Muscle of leg (tissue), 11 donors: ENCODE results near the gene DENND4B. TPM values are rescaled to one million over a fixed set of nuclear protein-coding genes. Genes with fewer than 3 reads are reported as not detected.

Experiments
- DNase-seq: peaks from one replicate; pipeline ENCODE4 v3.0.0; 2013
- H3K27ac ChIP-seq: one replicate; pipeline ENCODE4 v1.5.1; 2013; ENCODE audit warnings: mild to moderate bottlenecking, low read length, control low read depth
- H3K27me3 ChIP-seq: one replicate; pipeline ENCODE4 v1.6.1; 2013; ENCODE audit warnings: low read length; ENCODE audit not compliant: control insufficient read depth, insufficient read depth
- H3K36me3 ChIP-seq: one replicate; pipeline ENCODE4 v1.6.1; 2013; ENCODE audit warnings: low read length; ENCODE audit not compliant: control insufficient read depth, insufficient read depth
- H3K4me1 ChIP-seq: one replicate; pipeline ENCODE4 v1.6.1; 2013; ENCODE audit warnings: low read length; ENCODE audit not compliant: control insufficient read depth, insufficient read depth
- H3K4me3 ChIP-seq: one replicate; pipeline ENCODE4 v1.5.1; 2013; ENCODE audit warnings: low read length, control low read depth
- H3K9me3 ChIP-seq: replicated peaks from 2 replicates; pipeline ENCODE4 v1.6.1; 2013; ENCODE audit warnings: low read depth, low read length; ENCODE audit not compliant: control insufficient read depth
- WGBS: methylation state at CpG from one replicate; pipeline ENCODE4 v1.1.5; 2013; ENCODE audit warnings: missing lambda C conversion rate; ENCODE audit not compliant: insufficient coverage; 5-methylcytosine and 5-hydroxymethylcytosine counted together
- polyA plus RNA-seq, 8 donors: library from polyadenylated mRNA; unstranded; fragments of 120-200 nt; gene quantifications; one replicate each; pipeline versions ENCODE4 v1.2.1 to v1.2.3, GENCODE V29; 2013; ENCODE audit warnings: inconsistent platforms in 1 of 8, low replicate concordance in 1 of 8; ENCODE audit not compliant: insufficient read length in 8 of 8, insufficient read depth in 1 of 8
- total RNA-seq: library from RNA; stranded (reverse); fragments of 120-200 nt; gene quantifications from one replicate; pipeline ENCODE4 v1.2.4, GENCODE V29; 2013

Gene DENND4B
- total and polyA plus RNA-seq, 9 donors, result 11.8 to 35.7 (median 28.1) TPM

DNA sequence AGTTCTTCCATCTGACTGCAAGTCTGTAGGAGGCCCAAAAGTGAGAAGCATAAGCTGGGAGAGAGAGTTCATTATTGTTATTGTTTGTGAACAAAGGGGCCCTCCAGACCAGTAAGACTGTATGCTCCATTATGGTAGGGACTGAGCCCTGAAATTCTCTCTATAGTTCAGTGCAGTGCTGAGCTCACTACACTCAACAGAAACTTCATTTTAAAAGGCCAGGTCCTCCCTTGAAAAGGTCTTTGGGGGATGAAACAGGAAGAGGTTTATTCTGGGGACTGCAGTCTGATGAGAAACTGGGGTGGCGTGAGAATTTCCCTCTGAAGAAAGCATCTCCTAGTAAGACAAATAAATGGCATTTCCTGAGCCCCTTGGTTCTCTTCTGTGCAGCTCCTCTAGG is 18.3 kb downstream of the DENND4B start:
- H3K4me3 ChIP-seq, result no peak overlapping the region
- H3K27me3 ChIP-seq, result no peaks in the 10 kb centered on the region
- WGBS, result 83% methylated on average over 1 of the region's 1 CpG
- peak overlapping the region; percentile 7 for H3K27ac ChIP-seq
- peaks cover 32% of the 10 kb centered on the region for H3K36me3 ChIP-seq
- H3K9me3 ChIP-seq, result no peaks in the 10 kb centered on the region
- no peak for DNase-seq
- peaks cover 12% of the 10 kb centered on the region for H3K4me1 ChIP-seq

DNA sequence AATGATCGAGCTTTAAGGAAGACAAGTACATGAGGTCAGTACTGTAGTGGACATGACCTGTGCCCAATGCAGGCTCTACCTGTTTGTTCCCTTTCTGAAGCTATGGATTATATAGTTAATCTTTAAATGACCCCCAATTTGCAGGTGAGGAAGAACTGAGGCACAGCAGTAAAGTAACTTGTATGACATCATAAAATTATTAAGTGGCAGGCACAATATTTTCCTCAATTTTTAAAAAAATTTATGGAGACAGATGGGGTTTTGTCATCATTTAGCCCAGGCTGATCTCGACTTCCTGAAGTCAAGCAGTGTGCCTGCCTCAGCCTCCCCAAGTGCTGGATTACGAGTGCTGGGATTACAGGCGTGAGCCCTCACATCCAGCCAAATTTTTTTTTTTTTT is 20.1 kb downstream of the DENND4B start:
- H3K4me3 ChIP-seq, result no peak overlapping the region
- H3K27ac ChIP-seq, result no peak overlapping the region
- peaks cover 17% of the 10 kb centered on the region for H3K4me1 ChIP-seq
- no peaks in the 10 kb centered on the region for H3K9me3 ChIP-seq
- DNase-seq, result no peak
- no CpG with 5 or more reads among the region's 4 CpGs for WGBS
- no peaks in the 10 kb centered on the region for H3K27me3 ChIP-seq
- H3K36me3 ChIP-seq, result peaks cover 18% of the 10 kb centered on the region

DNA sequence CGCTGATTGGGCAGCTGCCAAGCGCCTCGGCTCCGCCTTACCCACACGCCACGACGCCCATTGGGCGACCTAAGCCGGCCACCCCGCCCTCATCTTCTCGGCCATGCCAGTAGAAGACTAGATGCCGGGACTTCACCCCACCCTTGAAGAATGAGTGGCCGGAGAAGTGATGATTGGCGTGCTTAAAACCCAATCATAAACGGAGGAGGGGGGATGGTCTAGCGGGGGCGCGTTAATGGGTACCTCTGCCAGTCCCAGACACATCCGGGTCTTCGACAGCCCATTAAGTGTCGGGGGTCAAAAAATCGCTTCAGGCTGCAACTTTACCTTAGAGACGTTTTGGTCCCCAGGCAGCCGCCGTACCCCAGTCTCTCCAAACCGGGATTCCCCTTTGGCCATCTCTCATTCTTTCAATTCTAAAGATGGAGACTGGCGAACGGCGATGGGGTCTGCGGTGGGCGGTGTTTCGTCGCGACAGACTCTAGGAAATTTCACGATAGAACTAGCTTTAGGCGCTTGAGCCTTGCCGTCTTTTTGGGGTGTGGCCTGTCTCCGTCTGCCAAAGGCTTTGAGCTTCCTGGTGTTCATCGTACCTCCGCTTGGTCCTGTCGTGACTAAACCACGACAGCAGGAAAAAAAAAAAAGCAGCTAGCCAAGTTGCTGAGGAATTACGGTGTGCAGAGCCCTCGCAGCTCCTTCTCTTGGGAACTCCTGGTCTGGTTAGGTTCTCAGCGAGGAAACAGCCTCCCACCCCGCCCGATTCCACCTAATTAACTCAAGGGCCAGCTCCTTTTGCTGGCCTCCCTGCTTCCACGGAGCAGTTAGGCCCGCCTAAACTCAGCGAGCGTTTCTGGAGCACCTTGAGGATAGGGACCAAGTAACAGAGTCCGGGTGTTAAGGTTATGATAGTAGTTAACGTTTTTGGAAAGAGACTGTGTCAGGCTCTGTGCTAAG is 23.3 kb downstream of the DENND4B start, which contains the start of gene GATAD2B:
TSS of gene GATAD2B (minus strand) at position 1 of the 954 bp plus-strand sequence. CDS start 94,625 bp downstream, outside the sequence.
- H3K27ac ChIP-seq, result peak within 1 kb of the TSS; percentile 94
- DNase-seq, result peak; percentile 100
- WGBS, result under 1% methylated on average over 30 of the region's 53 CpGs
- no peaks in the 10 kb centered on the region for H3K9me3 ChIP-seq
- peaks cover 3% of the 10 kb centered on the region for H3K36me3 ChIP-seq
- no peaks in the 10 kb centered on the region for H3K27me3 ChIP-seq
- H3K4me1 ChIP-seq, result peaks cover 32% of the 10 kb centered on the region
- H3K4me3 ChIP-seq, result peak within 1 kb of the TSS; percentile 76

GRCh38 chr1:153922076-153922971 is 24.2 kb downstream of the DENND4B start:
- H3K9me3 ChIP-seq, result no peaks in the 10 kb centered on the region
- no peaks in the 10 kb centered on the region for H3K27me3 ChIP-seq
- peak overlapping the region; percentile 76 for H3K4me3 ChIP-seq
- peak; percentile 71 for DNase-seq
- H3K27ac ChIP-seq, result peak overlapping the region; percentile 82
- H3K4me1 ChIP-seq, result peaks cover 32% of the 10 kb centered on the region
- WGBS, result 2% methylated on average over 17 of the region's 86 CpGs
- H3K36me3 ChIP-seq, result peaks cover 7% of the 10 kb centered on the region

DNA sequence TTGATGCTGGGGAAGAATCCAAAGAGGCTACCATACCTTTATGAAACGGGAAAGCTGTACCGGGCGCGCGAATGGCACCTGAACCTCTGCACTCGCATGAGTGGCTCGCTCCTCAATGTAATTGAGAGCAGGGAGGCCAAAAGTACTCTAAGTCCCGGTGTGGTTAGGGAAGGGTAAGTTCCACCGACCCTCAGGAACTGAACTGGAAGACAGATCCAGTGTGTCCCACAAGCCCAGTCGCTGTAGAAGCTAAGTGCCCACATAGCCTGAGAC is 24.8 kb downstream of the DENND4B start:
- peak overlapping the region; percentile 66 for H3K27ac ChIP-seq
- H3K27me3 ChIP-seq, result no peaks in the 10 kb centered on the region
- peaks cover 32% of the 10 kb centered on the region for H3K4me1 ChIP-seq
- peak overlapping the region; percentile 76 for H3K4me3 ChIP-seq
- DNase-seq, result no peak
- peaks cover 7% of the 10 kb centered on the region for H3K36me3 ChIP-seq
- WGBS, result 0% methylated on average over 8 of the region's 10 CpGs
- no peaks in the 10 kb centered on the region for H3K9me3 ChIP-seq

DNA sequence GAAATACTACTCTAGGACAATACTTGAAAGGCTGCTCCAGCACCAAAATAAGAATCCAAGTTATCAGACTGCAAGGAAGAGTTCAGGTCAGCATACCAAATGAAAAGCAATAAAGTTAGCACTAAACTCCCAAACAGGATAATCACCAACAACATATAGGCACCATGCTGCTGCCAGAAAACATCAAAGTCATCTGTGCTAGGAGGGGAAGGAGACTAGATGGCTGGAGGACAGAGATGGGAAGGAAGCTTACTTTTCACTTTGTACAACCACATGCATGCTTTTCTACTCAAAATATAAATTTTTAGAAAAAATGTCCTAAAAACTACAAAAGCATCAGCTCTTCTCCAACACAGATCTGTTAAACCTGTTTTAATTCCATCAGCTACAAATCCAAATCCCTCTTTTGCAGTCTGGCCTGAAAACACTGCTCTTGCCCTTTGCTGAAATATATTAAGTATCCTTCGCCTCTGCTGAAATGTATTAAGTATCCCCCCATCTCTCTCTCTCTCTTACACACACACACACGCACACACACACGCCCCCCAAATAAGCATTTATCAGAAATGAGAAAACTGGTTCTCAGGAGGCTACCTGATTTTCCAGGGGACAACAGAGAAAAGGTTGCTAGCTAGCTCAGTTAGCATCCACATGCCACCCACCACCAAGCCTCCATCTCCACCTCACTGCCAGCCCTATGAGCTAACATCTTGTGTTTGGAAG is 25.3 kb downstream of the DENND4B start:
- Histone ChIP-seq H3K4me3 (peak overlapping the region; percentile 76), H3K9me3 (no peaks in the 10 kb centered on the region), H3K36me3 (peaks cover 7% of the 10 kb centered on the region), H3K27me3 (no peaks in the 10 kb centered on the region), H3K4me1 (peaks cover 32% of the 10 kb centered on the region), H3K27ac (no peak overlapping the region)
- no peak for DNase-seq
- 0% methylated on average over 1 of the region's 3 CpGs for WGBS

DNA sequence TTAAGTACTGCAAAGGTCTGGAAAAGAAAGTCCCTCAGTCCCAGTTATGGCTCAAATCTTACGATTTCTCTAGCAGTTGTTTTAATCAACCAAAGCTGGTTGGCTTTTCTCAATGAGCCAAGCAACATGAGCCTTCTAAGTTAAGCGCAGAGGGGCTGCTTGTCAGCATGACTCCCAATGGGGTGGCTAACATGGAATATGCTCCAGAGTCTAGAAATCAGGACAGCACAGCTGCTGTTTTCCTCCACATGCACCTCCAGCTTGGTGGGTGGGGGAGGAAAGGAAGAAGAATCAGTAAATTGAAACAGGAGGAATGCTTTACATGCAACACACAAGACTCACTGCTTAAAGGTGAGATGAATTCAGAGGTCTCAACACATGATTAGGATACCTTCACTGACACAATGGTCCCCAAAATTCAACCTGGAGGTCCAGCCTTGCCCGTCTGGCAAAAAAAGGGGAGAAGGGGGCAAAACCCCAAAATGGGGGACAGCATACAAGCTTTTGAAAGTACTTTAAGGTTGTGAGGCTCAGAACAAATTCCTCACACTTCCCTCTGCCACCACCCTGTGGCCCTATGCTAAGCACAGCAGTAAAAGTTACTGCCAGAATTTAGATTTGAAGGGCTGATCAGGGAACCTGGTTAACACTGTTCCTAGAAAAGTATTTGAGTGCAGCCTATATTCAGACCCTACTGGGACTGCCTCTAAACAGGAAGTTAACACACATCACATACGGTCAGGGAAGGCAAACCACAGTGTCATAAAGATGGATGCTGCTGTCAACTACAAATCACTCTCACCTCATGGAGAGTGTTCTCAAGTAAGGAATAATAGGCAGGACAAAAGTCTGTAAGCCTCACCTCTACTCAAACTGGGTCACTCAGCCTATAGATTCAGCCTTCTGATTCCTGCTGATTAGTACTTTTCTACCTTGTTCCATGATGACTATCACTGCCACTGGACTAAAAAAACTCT is 26.4 kb downstream of the DENND4B start:
- 0% methylated on average over 1 of the region's 4 CpGs for WGBS
- no peaks in the 10 kb centered on the region for H3K27me3 ChIP-seq
- H3K4me3 ChIP-seq, result no peak overlapping the region
- peaks cover 7% of the 10 kb centered on the region for H3K36me3 ChIP-seq
- no peaks in the 10 kb centered on the region for H3K9me3 ChIP-seq
- peaks cover 32% of the 10 kb centered on the region for H3K4me1 ChIP-seq
- DNase-seq, result no peak
- no peak overlapping the region for H3K27ac ChIP-seq

GRCh38 chr1:153916297-153916696 is 30.2 kb downstream of the DENND4B start:
- no peak for DNase-seq
- Histone ChIP-seq H3K36me3 (peaks cover 10% of the 10 kb centered on the region), H3K4me3 (no peak overlapping the region), H3K27me3 (no peaks in the 10 kb centered on the region), H3K27ac (no peak overlapping the region), H3K4me1 (peaks cover 18% of the 10 kb centered on the region), H3K9me3 (no peaks in the 10 kb centered on the region)
- WGBS, result no CpG with 5 or more reads among the region's 4 CpGs

GRCh38 chr1:153912349-153912748 is 34.2 kb downstream of the DENND4B start:
- no peak for DNase-seq
- Histone ChIP-seq H3K9me3 (no peaks in the 10 kb centered on the region), H3K27ac (no peak overlapping the region), H3K27me3 (no peaks in the 10 kb centered on the region), H3K36me3 (peaks cover 9% of the 10 kb centered on the region), H3K4me1 (no peaks in the 10 kb centered on the region), H3K4me3 (no peak overlapping the region)
- WGBS, result no CpG with 5 or more reads among the region's 2 CpGs
